Rectal smooth muscle tissue (tissue), 1 donor: ENCODE results near the gene PAK4.
"Not testable (repeated sequence)": the region's sequence is repeated elsewhere in the genome, so short reads cannot be mapped to it uniquely, and the experiment has no call there.

Experiments used
- H3K27ac ChIP-seq: one replicate; pipeline ENCODE4 v1.7.0; 2013; ENCODE audit warnings: low read depth, low read length, inconsistent platforms
- H3K27me3 ChIP-seq: one replicate; pipeline ENCODE4 v1.7.0; 2013; ENCODE audit warnings: low read length; ENCODE audit not compliant: control insufficient read depth, insufficient read depth
- H3K36me3 ChIP-seq: one replicate; pipeline ENCODE4 v1.7.0; 2013; ENCODE audit warnings: low read length; ENCODE audit not compliant: control insufficient read depth, insufficient read depth
- H3K4me1 ChIP-seq: one replicate; pipeline ENCODE4 v1.7.0; 2013; ENCODE audit warnings: low read length; ENCODE audit not compliant: control insufficient read depth, insufficient read depth
- H3K4me3 ChIP-seq: one replicate; pipeline ENCODE4 v1.7.0; 2013; ENCODE audit warnings: low read length
- H3K9ac ChIP-seq: one replicate; pipeline ENCODE4 v1.7.0; 2013; ENCODE audit warnings: low read length

Gene PAK4

GRCh38 chr19:39137131-39137530, 11.5 kb downstream of the PAK4 start:
- Histone ChIP-seq H3K9ac (no peak overlapping the region), H3K4me1 (peaks cover 14% of the 10 kb centered on the region), H3K27me3 (no peaks in the 10 kb centered on the region), H3K27ac (no peak overlapping the region), H3K36me3 (no peaks in the 10 kb centered on the region), H3K4me3 (no peak overlapping the region)

- no peak overlapping the region for H3K4me3 ChIP-seq
- peaks cover 11% of the 10 kb centered on the region for H3K4me1 ChIP-seq
- no peaks in the 10 kb centered on the region for H3K36me3 ChIP-seq
- H3K9ac ChIP-seq: no peak overlapping the region
- no peak overlapping the region for H3K27ac ChIP-seq
- no peaks in the 10 kb centered on the region for H3K27me3 ChIP-seq
Measured at GRCh38 chr19:39138221-39139211, 12.9 kb downstream of the PAK4 start.

GRCh38 chr19:39139305-39139874, 13.8 kb downstream of the PAK4 start:
- Histone ChIP-seq H3K36me3 (no peaks in the 10 kb centered on the region), H3K9ac (no peak overlapping the region), H3K27ac (no peak overlapping the region), H3K4me3 (no peak overlapping the region), H3K27me3 (no peaks in the 10 kb centered on the region), H3K4me1 (peaks cover 13% of the 10 kb centered on the region)

GRCh38 chr19:39139971-39140453, 14.4 kb downstream of the PAK4 start:
- H3K9ac ChIP-seq: no peak overlapping the region

GRCh38 chr19:39140594-39140993, 15.0 kb downstream of the PAK4 start:
- Histone ChIP-seq H3K9ac (no peak overlapping the region), H3K27ac (no peak overlapping the region), H3K4me3 (no peak overlapping the region), H3K27me3 (no peaks in the 10 kb centered on the region), H3K36me3 (no peaks in the 10 kb centered on the region), H3K4me1 (peaks cover 19% of the 10 kb centered on the region)

More at GRCh38 chr19:39139971-39140453, 14.4 kb downstream of the PAK4 start:
- Histone ChIP-seq H3K4me3 (no peak overlapping the region), H3K36me3 (no peaks in the 10 kb centered on the region), H3K4me1 (peaks cover 18% of the 10 kb centered on the region), H3K27me3 (no peaks in the 10 kb centered on the region), H3K27ac (no peak overlapping the region)

GRCh38 chr19:39141929-39142328, 16.3 kb downstream of the PAK4 start:
- Histone ChIP-seq H3K27me3 (no peaks in the 10 kb centered on the region), H3K9ac (no peak overlapping the region), H3K27ac (no peak overlapping the region), H3K36me3 (no peaks in the 10 kb centered on the region), H3K4me3 (no peak overlapping the region), H3K4me1 (peaks cover 26% of the 10 kb centered on the region)

- no peak overlapping the region for H3K4me3 ChIP-seq
- H3K4me1 ChIP-seq: peaks cover 26% of the 10 kb centered on the region
- no peak overlapping the region for H3K9ac ChIP-seq
- no peaks in the 10 kb centered on the region for H3K36me3 ChIP-seq
- no peaks in the 10 kb centered on the region for H3K27me3 ChIP-seq
- no peak overlapping the region for H3K27ac ChIP-seq
Measured at GRCh38 chr19:39142630-39143029, 17.0 kb downstream of the PAK4 start.

GRCh38 chr19:39143757-39144289, 18.2 kb downstream of the PAK4 start:
- H3K4me1 ChIP-seq: peaks cover 26% of the 10 kb centered on the region
- not testable (repeated sequence) for H3K9ac ChIP-seq

GRCh38 chr19:39144290-39145071, 18.9 kb downstream of the PAK4 start:
- H3K27ac ChIP-seq: peak overlapping the region; percentile 88
- H3K27me3 ChIP-seq: no peaks in the 10 kb centered on the region
- no peak overlapping the region for H3K9ac ChIP-seq
- peaks cover 24% of the 10 kb centered on the region for H3K4me1 ChIP-seq
- no peaks in the 10 kb centered on the region for H3K36me3 ChIP-seq
- H3K4me3 ChIP-seq: peak overlapping the region; percentile 30

More at GRCh38 chr19:39143757-39144289, 18.2 kb downstream of the PAK4 start:
- not testable (repeated sequence) for H3K4me3 ChIP-seq, H3K27me3 ChIP-seq, H3K36me3 ChIP-seq
- H3K27ac ChIP-seq: peak overlapping the region; percentile 88

GRCh38 chr19:39145180-39145953, 19.8 kb downstream of the PAK4 start:
- peaks cover 18% of the 10 kb centered on the region for H3K4me1 ChIP-seq
- H3K9ac ChIP-seq: no peak overlapping the region
- H3K36me3 ChIP-seq: no peaks in the 10 kb centered on the region
- H3K27ac ChIP-seq: peak overlapping the region; percentile 88
- peak overlapping the region; percentile 5 for H3K4me3 ChIP-seq
- no peaks in the 10 kb centered on the region for H3K27me3 ChIP-seq

GRCh38 chr19:39146091-39146490, 20.5 kb downstream of the PAK4 start:
- Histone ChIP-seq H3K4me3 (no peak overlapping the region), H3K9ac (no peak overlapping the region), H3K27ac (peak overlapping the region; percentile 88), H3K27me3 (no peaks in the 10 kb centered on the region), H3K36me3 (no peaks in the 10 kb centered on the region), H3K4me1 (peaks cover 16% of the 10 kb centered on the region)
